ELR (cell line): ENCODE results near the gene AKTIP.

Source experiments
- DNase-seq: peaks from one replicate; pipeline ENCODE4 v3.0.0-alpha.2; 2015; ENCODE audit warnings: low read depth

The AKTIP gene

GRCh38 chr16:53480394-53480793 lies 22.6 kb downstream of the AKTIP start:
- DNase-seq, result no peak

GRCh38 chr16:53478965-53479364 lies 24.0 kb downstream of the AKTIP start:
- no peak for DNase-seq

GRCh38 chr16:53476867-53477266 lies 26.1 kb downstream of the AKTIP start:
- no peak for DNase-seq

GRCh38 chr16:53465606-53466280 lies 37.3 kb downstream of the AKTIP start:
- peak; percentile 77 for DNase-seq

- no peak for DNase-seq
Observed at GRCh38 chr16:53458635-53459034, 44.4 kb downstream of the AKTIP start.

GRCh38 chr16:53457670-53458069 lies 45.3 kb downstream of the AKTIP start:
- DNase-seq, result no peak

- DNase-seq, result no peak
Observed at GRCh38 chr16:53456625-53457024, 46.4 kb downstream of the AKTIP start.

GRCh38 chr16:53453928-53454327 lies 49.1 kb downstream of the AKTIP start:
- no peak for DNase-seq

- no peak for DNase-seq
Observed at GRCh38 chr16:53449816-53450517, 53.0 kb downstream of the AKTIP start.

- DNase-seq, result no peak
Observed at GRCh38 chr16:53446090-53446489, 56.9 kb downstream of the AKTIP start.

- no peak for DNase-seq
Observed at GRCh38 chr16:53445534-53445933, 57.5 kb downstream of the AKTIP start.
